AG09309 (cell line): ENCODE results near the gene TOR1B.

Experiments used
- DNase-seq: peaks from one replicate; pipeline ENCODE4 v3.0.0-alpha.2; 2010; ENCODE audit warnings: low read depth
- H3K4me3 ChIP-seq: 2 replicates; pipeline ENCODE4 v1.5.1; 2011; ENCODE audit warnings: mild to moderate bottlenecking, low read depth, low read length, moderate library complexity; ENCODE audit not compliant: control insufficient read depth
- TF ChIP-seq, protein P1 (sequence below): IDR thresholded peaks from 2 replicates; pipeline ENCODE4 v1.5.1; 2011; ENCODE audit warnings: mild to moderate bottlenecking, low read depth, low read length, inconsistent platforms; ENCODE audit not compliant: insufficient read depth, control insufficient read depth; ENCODE audit errors: missing control alignments

The TOR1B gene

GRCh38 chr9:129803676-129804060, 684 bp downstream of the TOR1B start:
- TF ChIP-seq, protein P1, sequence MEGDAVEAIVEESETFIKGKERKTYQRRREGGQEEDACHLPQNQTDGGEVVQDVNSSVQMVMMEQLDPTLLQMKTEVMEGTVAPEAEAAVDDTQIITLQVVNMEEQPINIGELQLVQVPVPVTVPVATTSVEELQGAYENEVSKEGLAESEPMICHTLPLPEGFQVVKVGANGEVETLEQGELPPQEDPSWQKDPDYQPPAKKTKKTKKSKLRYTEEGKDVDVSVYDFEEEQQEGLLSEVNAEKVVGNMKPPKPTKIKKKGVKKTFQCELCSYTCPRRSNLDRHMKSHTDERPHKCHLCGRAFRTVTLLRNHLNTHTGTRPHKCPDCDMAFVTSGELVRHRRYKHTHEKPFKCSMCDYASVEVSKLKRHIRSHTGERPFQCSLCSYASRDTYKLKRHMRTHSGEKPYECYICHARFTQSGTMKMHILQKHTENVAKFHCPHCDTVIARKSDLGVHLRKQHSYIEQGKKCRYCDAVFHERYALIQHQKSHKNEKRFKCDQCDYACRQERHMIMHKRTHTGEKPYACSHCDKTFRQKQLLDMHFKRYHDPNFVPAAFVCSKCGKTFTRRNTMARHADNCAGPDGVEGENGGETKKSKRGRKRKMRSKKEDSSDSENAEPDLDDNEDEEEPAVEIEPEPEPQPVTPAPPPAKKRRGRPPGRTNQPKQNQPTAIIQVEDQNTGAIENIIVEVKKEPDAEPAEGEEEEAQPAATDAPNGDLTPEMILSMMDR = no peak
- H3K4me3 ChIP-seq = peak overlapping the region; percentile 75
- DNase-seq = no peak

DNA sequence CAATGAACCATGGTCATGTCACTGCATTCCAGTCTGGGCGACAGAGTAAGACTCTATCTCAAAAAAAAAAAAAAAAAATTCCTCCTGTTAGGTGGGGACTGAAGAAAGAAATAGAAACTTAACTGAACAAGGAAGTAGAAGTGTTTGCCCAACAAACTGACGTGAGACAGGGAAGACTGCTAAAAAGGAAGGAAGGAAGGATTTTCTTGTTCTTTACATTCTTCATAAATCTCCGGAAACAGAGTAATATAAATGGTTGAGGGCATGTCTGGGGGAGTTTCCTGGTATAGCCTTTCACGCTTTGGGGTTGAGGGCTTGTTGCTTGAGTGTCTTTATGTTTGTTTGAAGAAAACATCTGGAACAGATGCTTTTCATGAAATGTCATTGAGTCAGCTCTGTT, 3.1 kb downstream of the TOR1B start:
- TF ChIP-seq, protein P1 = no peak
- no peak overlapping the region for H3K4me3 ChIP-seq
- no peak for DNase-seq

GRCh38 chr9:129809346-129809745, 6.4 kb downstream of the TOR1B start:
- DNase-seq = no peak
- H3K4me3 ChIP-seq = no peak overlapping the region
- TF ChIP-seq, protein P1 = no peak

GRCh38 chr9:129810116-129810515, 7.1 kb downstream of the TOR1B start:
- TF ChIP-seq, protein P1 = no peak
- H3K4me3 ChIP-seq = no peak overlapping the region

GRCh38 chr9:129810788-129811187, 7.8 kb downstream of the TOR1B start:
- no peak for DNase-seq
- no peak overlapping the region for H3K4me3 ChIP-seq
- TF ChIP-seq, protein P1 = no peak

More at GRCh38 chr9:129810116-129810515, 7.1 kb downstream of the TOR1B start:
- no peak for DNase-seq

DNA sequence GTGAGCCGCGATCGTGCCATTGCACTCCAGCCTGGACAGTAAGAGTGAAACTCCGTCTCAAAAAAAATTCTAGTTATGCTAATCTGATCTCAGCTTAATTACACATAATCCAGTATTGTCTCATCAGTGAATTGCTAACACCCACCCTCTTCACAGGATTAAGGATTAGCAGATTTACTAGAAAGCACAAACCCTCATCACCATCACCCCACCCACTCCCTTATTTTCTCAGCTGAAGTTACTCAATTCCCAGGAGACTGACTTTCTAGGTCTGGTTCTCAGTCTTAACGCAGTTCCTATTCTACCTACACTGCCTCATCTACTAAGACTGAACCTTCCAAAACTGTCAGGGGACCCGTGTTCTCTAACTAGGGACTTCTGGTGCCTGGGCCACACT, 9.0 kb downstream of the TOR1B start:
- DNase-seq = no peak
- TF ChIP-seq, protein P1 = no peak
- no peak overlapping the region for H3K4me3 ChIP-seq

- H3K4me3 ChIP-seq = no peak overlapping the region
- DNase-seq = no peak
- TF ChIP-seq, protein P1 = no peak
Observed at GRCh38 chr9:129812385-129812784, 9.4 kb downstream of the TOR1B start.
